SK-N-SH (cell line): ENCODE results near the gene LMAN1L.

Experiments used
- JUND ChIP-seq: IDR thresholded peaks from 2 replicates; pipeline ENCODE4 v1.4.0; 2012
- RAD21 ChIP-seq: IDR thresholded peaks from 2 replicates; pipeline ENCODE4 v1.6.1; 2012; ENCODE audit warnings: mild to moderate bottlenecking, low read length
- REST ChIP-seq: IDR thresholded peaks from 2 replicates; pipeline ENCODE4 v1.6.1; 2012; ENCODE audit warnings: mild to moderate bottlenecking, low read depth, low read length, moderate library complexity
- TF ChIP-seq, protein P1 (sequence below): fragments of 200-600 bp; sonication (generic); IDR thresholded peaks from 2 replicates; pipeline ENCODE4 v1.6.1; 2017; ENCODE audit warnings: antibody characterized with exemption, mild to moderate bottlenecking, moderate library complexity
- TF ChIP-seq, protein P2 (sequence below): fragments of 150-350 bp; IDR thresholded peaks from 2 replicates; pipeline ENCODE4 v1.6.1; 2017; ENCODE audit warnings: antibody characterized with exemption, low read length, low read depth, borderline replicate concordance

- TF ChIP-seq JUND (no peak), RAD21 (no peak), REST (no peak)
- TF ChIP-seq, protein P1, sequence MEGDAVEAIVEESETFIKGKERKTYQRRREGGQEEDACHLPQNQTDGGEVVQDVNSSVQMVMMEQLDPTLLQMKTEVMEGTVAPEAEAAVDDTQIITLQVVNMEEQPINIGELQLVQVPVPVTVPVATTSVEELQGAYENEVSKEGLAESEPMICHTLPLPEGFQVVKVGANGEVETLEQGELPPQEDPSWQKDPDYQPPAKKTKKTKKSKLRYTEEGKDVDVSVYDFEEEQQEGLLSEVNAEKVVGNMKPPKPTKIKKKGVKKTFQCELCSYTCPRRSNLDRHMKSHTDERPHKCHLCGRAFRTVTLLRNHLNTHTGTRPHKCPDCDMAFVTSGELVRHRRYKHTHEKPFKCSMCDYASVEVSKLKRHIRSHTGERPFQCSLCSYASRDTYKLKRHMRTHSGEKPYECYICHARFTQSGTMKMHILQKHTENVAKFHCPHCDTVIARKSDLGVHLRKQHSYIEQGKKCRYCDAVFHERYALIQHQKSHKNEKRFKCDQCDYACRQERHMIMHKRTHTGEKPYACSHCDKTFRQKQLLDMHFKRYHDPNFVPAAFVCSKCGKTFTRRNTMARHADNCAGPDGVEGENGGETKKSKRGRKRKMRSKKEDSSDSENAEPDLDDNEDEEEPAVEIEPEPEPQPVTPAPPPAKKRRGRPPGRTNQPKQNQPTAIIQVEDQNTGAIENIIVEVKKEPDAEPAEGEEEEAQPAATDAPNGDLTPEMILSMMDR, result no peak
- TF ChIP-seq, protein P2, sequence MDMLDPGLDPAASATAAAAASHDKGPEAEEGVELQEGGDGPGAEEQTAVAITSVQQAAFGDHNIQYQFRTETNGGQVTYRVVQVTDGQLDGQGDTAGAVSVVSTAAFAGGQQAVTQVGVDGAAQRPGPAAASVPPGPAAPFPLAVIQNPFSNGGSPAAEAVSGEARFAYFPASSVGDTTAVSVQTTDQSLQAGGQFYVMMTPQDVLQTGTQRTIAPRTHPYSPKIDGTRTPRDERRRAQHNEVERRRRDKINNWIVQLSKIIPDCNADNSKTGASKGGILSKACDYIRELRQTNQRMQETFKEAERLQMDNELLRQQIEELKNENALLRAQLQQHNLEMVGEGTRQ, result no peak
Observed at GRCh38 chr15:74838137-74838516, 25.5 kb downstream of the LMAN1L start.
